T-helper 22 cell (primary cell): Measurements from ENCODE around the gene WFS1.

Source experiments
- DNase-seq: peaks from one replicate; pipeline ENCODE4 v3.0.0-alpha.2; 2020; ENCODE audit warnings: low read depth

WFS1 gene

DNA sequence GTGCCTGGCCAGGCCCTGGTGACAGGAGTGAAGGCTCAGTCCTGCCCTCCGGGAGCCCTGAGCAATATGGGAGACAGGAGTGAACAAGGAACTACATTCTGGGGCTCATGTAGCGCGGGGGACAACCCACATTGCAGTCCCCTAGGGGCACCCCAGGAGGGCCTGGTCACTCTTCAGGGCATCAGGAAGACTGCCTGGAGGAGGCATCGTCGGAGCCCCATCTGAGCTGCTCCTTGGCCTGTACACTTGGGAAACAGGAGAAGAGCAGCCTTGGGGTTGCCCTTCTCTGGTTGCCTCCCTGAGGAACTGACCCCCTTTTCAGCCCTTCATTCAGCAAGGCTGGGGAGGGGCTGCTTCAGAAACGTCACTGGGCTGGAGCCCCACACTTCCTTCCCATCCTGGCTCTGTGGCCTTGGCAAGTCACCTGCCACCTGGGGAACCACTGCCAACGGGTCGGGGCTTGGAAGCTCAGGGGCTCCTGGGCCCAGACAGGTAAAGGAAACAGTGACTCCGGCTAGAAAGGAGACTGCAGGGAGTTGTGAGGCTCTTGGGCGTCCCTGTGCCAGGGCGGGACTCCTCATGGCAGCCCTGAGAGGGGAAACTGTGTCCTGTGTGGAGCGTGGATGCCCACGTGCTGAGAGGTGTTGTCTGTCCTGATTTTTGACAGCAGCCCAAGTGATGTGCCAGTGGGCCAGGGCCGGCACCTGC lies 10.1 kb downstream of the WFS1 start:
- no peak for DNase-seq

- DNase-seq: no peak
These were observed 10.8 kb downstream of the WFS1 start for GRCh38 chr4:6280365-6280996.

DNA sequence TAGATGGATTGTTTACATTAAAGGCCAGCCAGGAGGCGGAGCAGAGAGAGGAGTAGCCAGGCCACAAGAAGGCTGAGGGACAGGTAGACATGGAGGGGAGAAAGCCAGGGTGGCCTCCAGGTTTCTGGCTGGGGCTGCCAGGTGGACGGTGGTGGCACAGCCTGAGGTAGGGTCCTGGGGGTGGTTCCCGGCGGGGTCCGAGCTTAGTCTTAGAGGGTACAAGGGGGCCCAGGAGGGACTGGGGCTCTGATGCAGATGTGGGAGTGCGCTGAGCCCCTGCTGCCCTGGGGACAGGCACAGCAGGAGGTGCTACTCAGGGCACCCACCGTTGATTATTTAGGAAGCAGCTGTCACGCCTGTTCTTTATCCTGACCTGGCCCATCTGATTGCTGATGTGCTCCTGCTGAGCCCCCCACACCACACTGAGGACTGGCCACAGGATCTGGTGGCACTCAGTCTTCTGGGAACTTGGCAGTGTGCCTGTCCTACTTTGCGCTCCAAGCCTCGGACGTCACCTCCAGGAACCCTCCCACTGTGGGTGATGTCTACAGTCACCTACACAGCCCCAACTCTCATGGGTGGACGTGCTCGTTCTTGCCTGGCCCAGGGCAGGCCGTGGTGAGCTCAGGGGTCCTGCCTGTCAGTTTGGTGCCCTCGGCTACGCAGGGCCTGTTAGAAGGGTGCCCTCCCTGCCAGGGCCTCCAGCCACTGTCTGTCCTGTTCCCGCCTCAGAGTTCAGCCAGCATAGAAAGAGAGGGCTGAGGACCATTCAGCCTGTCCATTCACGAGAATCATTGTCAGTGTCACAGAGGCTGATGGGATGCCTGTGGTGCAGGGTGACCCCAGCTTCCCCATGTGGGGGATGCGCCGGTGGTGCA lies 12.0 kb downstream of the WFS1 start:
- DNase-seq: no peak

GRCh38 chr4:6282314-6282771 lies 12.7 kb downstream of the WFS1 start:
- no peak for DNase-seq

GRCh38 chr4:6283282-6283681 lies 13.6 kb downstream of the WFS1 start:
- no peak for DNase-seq

DNA sequence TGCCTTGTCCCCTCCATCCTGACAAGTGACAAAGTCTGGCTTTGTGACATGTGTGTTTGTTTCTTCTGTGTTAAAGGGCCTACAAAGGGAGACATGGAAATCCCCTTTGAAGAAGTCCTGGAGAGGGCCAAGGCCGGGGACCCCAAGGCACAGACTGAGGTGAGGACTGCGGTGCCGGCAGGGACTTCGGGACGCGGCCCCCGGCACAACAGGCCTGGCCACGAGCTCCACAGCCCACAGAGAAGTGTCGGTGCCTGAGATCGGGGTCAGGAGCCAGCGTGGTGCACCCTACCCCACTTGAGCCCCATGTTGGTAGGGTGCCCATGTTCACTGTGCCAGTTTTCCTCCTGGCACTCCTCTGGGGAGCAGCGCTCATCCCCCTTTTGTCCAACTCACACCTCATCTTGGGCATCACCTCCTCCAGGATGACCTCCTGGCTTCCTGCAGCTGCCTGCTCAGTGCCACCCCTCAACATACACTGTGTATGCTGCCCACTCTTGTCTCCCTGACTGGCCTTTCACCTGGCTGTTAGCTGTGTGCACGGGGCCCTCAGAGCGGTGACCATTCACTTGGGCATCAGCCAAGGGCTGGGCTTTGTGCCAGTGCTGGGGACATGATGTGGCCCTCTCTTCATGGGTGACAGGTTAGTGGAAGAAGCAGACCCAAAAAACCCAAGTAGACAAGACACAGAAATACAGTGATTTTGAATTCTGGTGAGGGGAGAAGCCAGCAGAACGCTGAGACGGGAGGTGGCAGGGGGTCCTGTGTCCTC lies 17.6 kb downstream of the WFS1 start:
- no peak for DNase-seq

- DNase-seq: no peak
These were observed 18.7 kb downstream of the WFS1 start for GRCh38 chr4:6288342-6288741.

GRCh38 chr4:6288871-6289270 lies 19.2 kb downstream of the WFS1 start:
- no peak for DNase-seq

DNA sequence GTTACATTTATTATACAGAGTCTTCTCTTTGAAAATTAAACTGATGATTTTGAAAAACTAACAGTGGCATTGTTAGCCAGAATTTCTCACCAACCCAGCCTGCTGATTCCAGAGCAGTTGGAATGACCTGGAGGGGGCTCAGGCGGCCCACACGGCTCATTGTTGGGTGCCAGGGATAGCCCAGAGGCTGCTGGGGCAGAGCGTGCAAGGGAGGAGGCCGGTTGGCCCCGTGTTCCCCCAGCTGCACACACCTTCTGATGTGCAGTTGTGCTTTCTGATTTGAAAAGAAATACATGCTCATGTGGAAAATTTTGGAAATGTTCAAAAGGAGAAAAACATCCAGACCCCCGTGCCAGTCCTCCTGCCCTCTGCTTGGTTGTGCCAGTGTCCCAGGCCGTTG lies 20.6 kb downstream of the WFS1 start:
- DNase-seq: no peak

- no peak for DNase-seq
These were observed 21.3 kb downstream of the WFS1 start for GRCh38 chr4:6290769-6291547.

GRCh38 chr4:6291784-6292297 lies 22.2 kb downstream of the WFS1 start:
- no peak for DNase-seq

DNA sequence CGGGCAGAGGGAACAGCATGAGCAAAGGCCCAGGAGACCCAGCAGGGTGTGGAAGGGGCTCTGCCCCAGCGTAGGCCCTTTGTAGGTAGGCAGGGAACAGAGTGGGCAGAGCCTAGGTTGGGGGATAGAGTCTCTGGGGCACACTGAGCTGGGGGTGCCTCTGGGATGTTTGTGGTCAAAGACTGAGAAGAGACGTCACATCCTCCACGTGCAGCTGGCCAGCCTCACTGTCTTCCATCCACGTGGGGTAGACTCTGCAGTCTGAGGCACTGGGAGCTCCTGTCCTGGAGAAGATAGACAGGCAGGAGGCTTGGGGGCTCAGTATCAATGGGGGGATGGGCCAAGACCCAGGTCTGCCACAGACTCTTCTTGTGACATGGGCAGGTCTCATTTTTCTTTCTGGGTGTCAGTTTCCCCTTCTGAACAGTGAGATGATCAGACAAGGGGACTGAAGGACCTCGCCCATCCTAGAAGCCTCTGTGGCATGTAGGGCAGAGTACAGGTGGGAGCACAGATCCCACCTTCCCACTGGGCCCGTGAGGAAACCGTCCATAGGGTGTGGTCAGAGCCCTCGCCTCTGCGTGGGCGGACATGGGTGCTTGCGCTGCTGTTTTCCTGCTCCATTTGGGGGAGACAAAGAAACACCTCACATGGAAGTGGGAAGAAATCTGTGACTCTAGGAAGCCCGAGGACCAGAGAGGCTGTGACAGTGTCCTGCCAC lies 22.9 kb downstream of the WFS1 start:
- DNase-seq: no peak

- DNase-seq: no peak
These were observed 23.4 kb downstream of the WFS1 start for GRCh38 chr4:6293097-6293445.

DNA sequence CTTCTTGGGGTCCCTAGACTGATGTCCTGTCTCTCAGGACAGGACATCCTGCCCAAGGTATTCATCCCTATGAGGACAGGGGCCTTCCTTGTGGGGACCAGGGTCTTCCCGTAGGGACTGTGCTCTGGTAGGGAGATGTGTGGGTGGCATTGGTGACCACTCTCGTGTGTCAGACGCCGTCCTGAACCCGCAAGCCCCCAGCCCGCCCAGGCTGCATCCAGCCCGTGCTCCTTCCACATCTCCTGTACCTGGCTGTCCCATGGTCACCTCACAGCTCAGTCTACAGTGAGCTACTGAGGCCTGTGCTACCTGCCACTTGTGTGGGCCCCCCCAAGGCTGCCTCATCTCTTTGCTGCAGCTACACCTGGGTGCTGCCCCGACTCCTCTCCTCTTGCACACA lies 24.0 kb downstream of the WFS1 start:
- no peak for DNase-seq

DNA sequence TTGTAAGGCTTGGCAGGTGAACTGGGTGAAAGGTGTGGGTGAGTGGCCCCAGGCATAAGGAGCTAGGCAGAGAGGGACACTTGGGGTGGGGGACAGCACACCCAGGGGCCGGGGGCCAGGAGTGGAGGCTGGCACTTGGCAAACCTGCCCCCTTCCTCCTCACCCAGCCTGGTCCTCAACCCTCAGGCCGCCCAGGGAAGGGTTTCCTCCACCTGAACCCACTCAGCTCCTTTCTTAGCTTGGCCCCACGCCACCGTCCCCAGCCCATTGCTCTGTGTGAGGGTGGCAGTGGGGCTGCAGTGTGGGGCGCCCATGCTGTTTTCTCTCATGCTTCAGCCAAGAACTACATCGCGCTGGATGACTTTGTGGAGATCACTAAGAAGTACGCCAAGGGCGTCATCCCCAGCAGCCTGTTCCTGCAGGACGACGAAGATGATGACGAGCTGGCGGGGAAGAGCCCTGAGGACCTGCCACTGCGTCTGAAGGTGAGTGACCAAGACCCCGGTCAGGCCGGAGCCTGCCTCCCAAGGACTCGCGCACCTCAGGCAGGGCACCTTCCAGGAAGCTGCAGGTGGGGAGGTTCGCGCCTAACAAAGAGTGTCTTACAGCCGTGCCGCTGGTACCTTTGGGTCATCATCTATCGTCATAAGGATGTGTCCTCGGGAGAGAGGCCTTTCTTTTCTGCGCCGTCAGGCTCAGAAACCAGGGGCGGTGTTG lies 25.2 kb downstream of the WFS1 start:
- DNase-seq: no peak

- no peak for DNase-seq
These were observed 25.8 kb downstream of the WFS1 start for GRCh38 chr4:6295495-6295894.

DNA sequence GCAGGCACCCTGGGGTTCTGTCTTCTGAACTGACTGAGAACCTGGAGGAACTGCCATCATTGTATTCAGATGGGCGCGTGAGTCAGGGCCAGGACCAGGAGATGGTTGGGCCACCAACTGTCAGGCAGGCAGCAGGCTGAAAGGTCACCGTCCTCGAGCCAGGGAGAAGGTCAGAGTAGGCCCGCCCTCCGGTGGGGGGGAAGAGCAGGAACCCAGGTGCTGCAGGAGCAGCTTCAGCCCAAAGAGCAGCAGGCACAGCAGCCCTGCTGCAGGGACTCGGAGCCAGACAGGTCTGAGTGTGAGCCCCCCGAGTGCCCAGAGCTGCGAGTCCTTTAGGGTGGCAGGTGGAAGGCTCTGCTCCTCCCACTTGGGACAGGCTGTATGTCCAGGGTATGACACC lies 26.4 kb downstream of the WFS1 start:
- no peak for DNase-seq

GRCh38 chr4:6297266-6297815 lies 27.7 kb downstream of the WFS1 start:
- DNase-seq: no peak

DNA sequence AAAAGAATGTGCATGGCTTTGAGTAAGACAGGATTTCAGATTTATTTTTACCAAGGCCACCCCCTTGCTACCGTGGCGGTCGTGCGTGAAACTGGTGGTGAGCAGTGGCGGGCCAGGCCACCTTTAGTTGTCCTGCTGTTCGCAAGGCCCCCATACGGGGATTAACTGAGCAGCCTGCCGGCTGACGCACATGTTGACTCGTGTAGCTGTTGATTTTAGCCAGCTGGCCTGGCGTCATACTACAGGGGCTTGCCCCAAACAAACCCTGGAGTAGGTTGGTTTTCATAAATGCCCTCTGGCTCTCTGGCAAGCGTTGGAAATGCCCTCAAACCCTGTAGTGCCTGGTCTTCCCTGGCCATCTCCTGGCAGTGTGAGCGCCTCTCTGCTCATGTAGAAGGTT lies 28.4 kb downstream of the WFS1 start:
- DNase-seq: no peak

GRCh38 chr4:6298852-6299251 lies 29.2 kb downstream of the WFS1 start:
- no peak for DNase-seq
